GM10266 (cell line): ENCODE measurements around the gene HTATSF1.

Source experiments
- DNase-seq: peaks from one replicate; pipeline ENCODE4 v3.0.0; 2012; ENCODE audit errors: extremely low spot score
- CTCF ChIP-seq: IDR thresholded peaks from 2 replicates; pipeline ENCODE4 v1.5.1; 2012; ENCODE audit warnings: mild to moderate bottlenecking, low read depth; ENCODE audit not compliant: control insufficient read depth, insufficient read depth; ENCODE audit errors: missing control alignments

The HTATSF1 gene

GRCh38 chrX:136528645-136529315 lies 31.4 kb downstream of the HTATSF1 start:
- DNase-seq, result no peak
- TF ChIP-seq CTCF, result no peak

- DNase-seq, result no peak
- no peak for TF ChIP-seq CTCF
Observed at GRCh38 chrX:136529795-136530194, 32.4 kb downstream of the HTATSF1 start.

GRCh38 chrX:136531951-136532350 lies 34.6 kb downstream of the HTATSF1 start, which contains the start of gene VGLL1:
VGLL1 (plus strand) TSS chrX:136532215; CDS start chrX:136536021, 3,806 bp downstream.
- DNase-seq, result no peak
- TF ChIP-seq CTCF, result no peak

- no peak for DNase-seq
- TF ChIP-seq CTCF, result no peak
Observed at GRCh38 chrX:136534131-136534530, 36.7 kb downstream of the HTATSF1 start.

GRCh38 chrX:136538811-136539210 lies 41.4 kb downstream of the HTATSF1 start:
- no peak for TF ChIP-seq CTCF
- no peak for DNase-seq

- TF ChIP-seq CTCF, result no peak
Observed at GRCh38 chrX:136540226-136540625, 42.8 kb downstream of the HTATSF1 start.

GRCh38 chrX:136541294-136541693 lies 43.9 kb downstream of the HTATSF1 start:
- no peak for DNase-seq
- TF ChIP-seq CTCF, result no peak

More at GRCh38 chrX:136540226-136540625, 42.8 kb downstream of the HTATSF1 start:
- no peak for DNase-seq
